ENCODE measurements around the gene CTSD.

Gene CTSD

DNA sequence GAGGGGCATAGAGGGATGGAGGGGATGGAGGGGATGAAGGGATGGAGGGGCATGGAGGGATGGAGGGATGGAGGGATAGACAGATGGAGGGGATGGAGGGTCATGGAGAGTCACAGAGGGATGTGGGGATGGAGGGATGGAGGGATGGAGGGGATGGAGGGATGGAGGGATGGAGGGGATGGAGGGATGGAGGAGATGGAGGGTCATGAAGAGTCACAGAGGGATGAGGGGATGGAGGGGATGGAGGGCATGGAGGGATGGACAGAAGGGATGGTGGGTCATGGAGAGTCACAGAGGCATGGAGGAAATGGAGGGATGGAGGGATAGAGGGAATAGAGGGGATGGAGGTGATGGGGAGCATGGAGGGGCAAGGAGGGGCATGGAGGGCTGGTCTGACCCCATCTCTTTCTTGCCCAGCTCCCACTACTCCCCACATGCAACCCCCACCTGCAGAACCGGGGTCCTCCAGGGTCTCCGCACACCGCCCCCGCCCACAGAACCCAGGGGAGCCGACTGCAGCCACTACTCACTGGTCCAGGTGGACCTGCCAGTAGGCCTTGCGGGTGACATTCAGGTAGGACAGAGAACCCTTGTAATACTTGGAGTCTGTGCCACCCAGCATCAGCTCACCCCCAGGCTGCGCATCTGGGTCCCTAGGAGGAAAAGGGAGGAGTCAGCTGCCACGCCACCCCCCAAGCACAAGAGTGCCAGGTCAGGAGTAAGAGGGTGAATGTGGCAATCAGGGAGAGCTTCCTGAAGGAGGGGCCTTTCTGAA is 9.2 kb downstream of the CTSD start:
- DNase-seq, result no peak

- no peak for DNase-seq
These were observed 9.8 kb downstream of the CTSD start for GRCh38 chr11:1753929-1754305.

DNA sequence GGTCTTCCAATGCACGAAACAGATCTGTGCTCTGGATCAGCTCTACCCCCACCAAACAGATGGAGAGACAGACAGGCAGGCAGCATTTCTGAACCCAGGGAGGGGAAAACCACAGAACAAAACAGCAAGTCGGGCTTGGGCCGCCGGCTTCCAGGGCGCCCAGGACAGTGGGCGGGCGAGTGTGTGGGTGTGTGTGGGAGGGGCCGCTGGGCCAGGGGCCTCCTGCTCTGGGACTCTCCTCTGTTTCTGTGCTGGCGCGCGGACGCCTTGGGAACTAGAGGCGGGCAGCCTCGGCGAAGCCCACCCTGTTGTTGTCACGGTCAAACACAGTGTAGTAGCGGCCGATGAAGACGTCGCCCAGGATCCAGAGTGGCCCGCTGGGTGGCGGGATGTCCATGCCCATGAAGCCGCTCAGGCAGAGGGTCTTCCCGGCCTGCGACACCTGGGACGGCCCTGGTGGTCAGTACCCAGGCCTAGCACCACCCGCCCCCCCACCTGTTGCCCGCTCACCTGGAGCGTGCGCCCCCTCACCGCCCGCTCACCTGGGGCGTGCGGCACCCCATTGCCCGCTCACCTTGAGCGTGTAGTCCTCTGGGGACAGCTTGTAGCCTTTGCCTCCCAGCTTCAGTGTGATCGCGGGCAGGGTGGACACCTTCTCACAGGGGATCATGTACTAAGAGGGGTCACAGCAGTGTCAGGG is 10.3 kb downstream of the CTSD start:
- no peak for DNase-seq

- DNase-seq, result no peak
These were observed 10.9 kb downstream of the CTSD start for GRCh38 chr11:1752907-1753228.

DNA sequence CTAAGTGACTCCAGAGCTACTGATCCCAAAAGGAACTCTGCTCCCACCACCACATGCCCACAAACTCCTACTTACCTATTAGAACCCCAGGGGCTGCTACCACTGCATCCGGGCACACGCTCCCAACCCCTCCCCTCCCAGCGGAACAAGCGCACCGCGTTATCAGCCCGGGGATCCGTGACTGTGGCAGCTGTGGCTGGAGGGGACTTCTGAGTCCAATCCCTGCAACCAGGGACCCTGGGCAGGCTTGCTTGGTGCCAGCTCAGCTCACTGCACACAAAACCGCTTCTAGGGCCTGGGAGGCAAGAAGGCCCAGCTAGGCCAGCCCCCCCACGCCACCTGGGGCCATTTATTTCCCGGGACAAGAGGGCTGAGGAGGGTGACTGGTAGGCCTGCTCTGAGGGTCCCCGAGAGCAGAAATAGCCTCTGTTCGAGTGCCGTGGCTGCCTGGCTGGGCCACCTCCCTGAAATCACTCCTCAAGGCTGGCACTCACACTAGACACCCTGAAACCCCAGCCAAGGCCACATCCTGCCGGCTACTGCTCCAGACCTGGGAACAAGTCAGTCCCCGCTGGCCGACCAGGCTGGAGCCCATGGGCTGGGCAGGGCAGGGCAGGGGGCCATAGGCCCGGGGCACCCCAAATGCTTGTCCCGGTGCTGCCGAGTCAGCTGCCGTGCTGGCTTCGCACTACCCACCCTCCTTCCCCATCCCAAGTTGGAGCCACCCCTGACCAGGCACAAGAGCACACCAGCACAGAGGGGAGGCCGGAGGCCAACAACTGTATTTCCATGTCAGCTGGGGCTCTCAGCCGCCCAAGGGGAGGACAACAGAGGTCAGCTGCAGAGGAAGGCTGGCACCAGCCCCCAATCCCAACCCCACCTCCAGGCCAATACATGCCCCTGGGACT is 11.5 kb downstream of the CTSD start:
- peak; percentile 15 for DNase-seq

GRCh38 chr11:1751531-1751921 is 12.2 kb downstream of the CTSD start:
- DNase-seq, result peak; percentile 18

DNA sequence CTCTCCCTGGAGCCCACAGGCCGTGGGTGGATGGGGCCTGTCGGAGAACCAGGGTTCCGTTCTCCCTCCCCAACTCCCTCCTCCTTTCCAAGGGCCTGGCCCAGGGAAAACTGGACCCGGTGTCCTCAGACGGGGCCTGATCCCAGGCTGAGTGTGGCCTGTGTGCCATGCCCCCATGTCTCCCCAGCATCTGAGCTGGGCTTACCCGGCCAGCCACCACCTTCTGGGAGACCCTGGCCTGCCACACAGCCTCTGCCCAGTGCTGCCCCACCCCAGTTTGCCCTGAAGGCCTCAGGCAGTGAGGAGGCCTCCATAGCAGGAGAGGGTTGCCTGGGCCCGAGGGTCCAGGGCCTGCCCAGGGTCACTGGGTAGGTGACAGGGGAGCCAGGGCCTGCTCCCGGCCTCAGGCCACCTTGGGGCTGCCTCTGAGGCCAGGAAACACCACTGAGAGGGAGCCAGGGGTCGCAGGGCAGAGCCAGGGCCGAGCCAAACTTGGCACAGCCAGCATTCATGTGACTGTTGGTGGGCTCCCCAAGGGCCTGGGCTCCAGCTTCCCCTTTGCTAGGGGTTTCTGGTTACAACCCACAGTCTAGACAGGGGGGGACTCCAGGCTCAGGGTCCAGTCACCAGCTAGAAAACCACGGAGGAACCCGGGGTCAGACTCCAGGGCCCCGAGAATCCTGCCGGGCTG is 12.7 kb downstream of the CTSD start:
- peak; percentile 20 for DNase-seq

GRCh38 chr11:1750481-1750839 is 13.3 kb downstream of the CTSD start, which contains the start of gene IFITM10:
Gene IFITM10, minus strand, starts transcription at chr11:1750595. Its CDS starts 153 bp downstream, at chr11:1750442.
- peak; percentile 24 for DNase-seq

DNA sequence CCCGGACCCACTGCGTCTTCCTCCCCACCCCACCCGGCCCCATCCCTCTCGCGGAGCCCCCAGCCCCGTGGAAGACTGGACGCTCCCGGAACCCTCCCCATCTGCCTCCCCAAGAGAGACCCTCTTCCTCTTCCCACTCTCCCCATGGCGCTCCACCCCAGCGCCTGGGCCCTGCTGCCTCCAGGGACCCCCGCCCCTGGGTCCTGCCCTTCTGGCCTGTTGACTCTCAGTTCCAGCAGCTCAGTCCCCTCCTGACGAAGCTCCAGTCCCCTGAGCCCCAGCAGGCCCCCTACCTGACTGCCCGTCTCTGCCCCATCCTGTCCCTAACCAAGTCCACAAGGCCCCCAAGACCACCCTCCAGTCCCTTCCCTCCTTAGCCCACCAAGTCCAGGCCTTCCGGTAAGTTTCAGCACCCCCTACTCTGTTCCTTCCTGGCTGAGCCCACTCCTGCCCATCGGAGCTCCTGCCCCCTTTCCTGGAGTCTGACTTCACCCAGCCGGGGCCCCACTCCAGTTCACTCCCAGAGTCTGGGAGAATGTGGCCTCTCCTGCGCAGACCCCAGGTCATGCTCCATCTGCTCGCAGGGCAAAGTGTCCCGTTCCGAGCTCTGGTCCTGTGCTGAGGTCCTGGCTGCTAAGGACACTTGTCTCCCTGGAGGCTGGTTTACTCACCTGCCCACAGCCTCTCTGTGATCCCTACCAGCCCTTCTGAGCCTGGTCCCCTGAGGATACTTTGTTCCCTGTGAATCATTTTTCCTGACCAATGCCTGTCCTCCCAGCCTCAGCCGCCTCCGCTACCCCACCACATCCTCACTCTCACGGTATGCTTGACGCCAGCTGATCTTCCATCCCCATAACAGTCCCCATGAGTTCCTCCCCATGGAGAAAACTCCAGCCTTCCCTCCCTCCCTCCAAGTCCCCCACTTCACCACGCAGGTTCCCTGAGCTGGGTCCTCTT is 14.1 kb downstream of the CTSD start:
- peak; percentile 33 for DNase-seq

- DNase-seq, result peak; percentile 26
These were observed 14.9 kb downstream of the CTSD start for GRCh38 chr11:1748636-1749394.

DNA sequence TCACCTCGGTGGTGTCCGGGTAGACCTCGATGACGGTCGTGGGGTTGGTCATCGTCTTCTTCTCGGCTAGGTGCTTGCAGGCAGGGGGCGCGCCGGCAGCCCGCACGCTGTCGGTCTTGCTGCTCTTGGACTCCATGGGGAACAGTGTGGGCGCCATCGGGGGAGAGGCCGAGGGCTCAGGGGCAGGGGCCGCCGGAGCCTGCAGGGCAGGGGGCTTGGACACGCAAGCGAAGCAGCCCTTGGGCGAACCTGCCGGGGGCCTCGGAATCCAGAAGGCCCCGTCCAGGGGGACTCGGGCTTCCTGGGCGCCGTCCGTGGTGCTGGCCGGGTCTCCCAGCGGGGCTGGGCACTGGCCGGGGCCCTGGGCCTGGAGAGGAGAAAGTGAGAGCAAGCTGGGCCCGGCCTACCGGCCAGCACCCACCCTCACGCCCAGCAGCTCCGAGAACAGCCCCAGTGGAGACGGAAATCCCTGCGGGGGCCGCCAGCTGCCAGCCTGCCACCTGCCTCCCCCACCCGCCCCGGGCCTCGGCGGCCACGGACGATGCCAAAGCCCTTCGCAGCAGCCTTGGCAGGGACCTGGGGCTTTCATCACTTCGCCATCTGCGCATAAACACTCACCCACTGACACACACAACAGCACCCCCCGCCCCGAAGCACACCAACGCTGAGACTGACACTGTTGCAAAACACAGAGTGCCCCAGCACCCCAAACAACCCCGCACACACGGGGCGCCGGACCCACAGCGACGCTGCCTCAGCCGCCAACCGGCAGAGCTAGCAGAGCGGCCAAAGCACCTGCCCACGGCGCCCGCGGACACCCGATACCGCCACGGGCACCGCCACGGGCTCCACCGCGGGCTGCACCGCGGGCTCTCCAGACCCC is 15.7 kb downstream of the CTSD start:
- no peak for DNase-seq

DNA sequence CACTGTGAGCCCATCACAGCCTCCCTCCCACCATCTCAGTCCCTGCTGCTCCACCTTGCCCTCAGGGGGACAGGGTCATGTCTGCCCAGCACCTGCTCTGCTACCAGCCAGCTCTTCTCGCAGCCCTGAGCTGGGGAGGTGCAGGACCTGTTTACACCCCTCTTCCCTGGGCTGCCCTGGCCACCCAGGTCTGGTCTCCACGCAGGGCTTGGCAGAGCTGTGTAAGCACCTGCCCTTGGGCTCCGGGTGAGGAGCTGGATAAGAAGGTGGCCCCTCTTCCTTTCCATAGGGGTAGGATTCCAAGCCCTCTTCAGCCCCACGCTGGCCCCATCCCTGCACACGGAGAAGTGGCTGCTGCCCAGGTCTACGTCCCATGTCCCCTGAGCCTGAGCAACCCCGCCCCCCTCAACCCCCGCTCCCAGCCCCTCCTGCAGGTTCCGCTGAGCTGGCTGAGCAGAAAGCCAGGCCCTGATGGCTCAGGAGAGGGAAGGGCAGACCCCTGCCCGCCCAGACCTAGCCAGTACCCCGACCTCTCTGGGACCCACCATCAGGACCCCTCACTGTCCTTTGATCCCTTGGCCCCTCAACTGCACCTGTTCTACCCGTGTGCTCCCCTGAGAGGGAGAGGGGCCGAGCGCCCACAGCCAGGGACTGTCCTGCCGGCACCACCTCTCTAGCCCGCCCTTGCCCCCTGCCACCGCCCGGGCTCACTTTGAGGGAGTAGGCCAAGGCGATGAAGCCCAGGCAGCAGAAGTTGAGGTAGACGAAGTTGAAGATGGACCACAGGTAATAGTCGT is 16.6 kb downstream of the CTSD start:
- DNase-seq, result no peak

GRCh38 chr11:1746511-1746931 is 17.2 kb downstream of the CTSD start:
- DNase-seq, result no peak

GRCh38 chr11:1745701-1746320 is 17.9 kb downstream of the CTSD start:
- no peak for DNase-seq

DNA sequence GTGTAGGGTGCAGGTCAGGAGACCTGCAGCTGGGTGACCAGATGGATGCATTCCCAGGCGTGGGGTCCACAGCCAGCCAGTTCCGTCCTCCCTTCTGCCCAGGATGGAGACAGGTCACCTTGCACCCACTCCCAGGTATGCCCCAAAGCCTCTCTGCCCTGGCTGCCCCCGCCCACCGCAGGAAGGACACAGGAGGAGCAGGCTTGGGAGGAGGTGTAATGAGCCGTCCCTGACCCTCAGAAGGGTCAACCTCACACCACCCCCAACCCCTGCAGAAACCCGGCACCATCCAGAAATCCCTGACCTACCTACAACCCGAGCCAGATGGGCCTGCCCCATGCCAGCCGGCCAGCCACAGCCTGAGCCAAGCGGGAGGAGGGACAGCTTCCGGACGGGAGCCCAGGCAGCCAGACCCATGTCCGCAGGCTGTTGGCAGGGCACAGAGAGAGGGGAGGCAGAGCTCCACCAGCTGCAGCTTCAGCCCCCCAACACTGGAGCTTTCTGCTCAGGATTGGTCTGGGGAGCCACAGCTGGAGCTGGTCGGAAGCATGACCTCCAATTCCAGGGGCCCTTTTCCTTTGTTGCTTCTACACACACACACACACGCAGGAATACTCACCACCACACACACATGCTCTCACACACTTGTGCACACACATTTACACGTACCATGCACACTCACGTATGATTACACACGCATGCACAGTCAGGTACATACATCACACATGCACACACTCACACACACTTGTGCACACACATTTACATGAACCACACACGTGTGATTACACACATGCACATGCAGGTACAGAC is 18.6 kb downstream of the CTSD start:
- DNase-seq, result no peak

DNA sequence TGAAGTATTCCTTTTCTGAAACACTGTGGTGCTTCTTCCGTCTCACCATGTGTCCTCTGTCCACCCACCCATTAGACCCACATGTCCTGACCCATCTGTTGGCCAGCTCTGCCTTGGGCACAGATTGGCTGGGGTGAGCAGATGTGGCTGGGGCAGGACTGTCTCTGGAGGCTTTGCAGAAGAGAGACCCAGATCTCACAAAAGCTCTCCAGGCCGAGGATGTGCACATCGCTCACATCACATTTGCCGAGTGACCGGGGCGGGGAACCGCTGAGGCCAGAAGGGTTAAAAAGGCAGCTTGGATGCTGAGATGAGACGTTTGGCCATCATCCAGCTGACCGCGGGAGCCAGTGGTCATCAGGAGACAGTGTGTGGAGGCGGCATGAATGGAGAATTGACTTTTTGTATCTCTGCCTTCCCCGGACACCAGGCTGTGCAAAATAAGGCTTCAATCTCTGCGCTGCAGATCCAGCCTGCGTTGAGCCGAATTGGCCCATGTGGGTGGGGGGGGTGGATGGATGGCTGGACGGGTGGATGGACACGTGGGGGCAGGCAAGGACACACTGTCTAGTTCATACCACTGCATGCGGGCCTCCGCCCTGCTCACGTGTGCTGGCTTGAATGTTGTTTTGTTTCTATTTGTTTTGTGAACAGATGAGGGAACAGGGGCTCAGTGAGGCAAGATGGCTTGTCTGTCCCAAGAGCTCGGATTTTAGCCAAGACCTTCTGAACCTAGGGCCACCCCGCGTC is 19.4 kb downstream of the CTSD start:
- DNase-seq, result peak; percentile 25

Data from right hindlimb (tissue), 1 donor.